Central memory CD8-positive, alpha-beta T cell (primary cell): ENCODE data around the gene ATP10B.

Source experiments
- ATAC-seq: fragments of 150-1000 bp; cut with Tn5 transposase; replicated peaks from 2 replicates; pipeline ENCODE4 v1.10.0; 2022; ENCODE audit warnings: mild to moderate bottlenecking, moderate FRiP score, moderate number of reproducible peaks; ENCODE audit not compliant: poor library complexity, severe bottlenecking; ENCODE audit errors: extremely low read depth
- DNase-seq, 2 donors: peaks; one replicate each; pipeline ENCODE4 v3.0.0; 2021; ENCODE audit warnings: low spot score in 2 of 2
- H3K27ac Mint-ChIP-seq: one replicate; pipeline ENCODE4 v1.8.0; 2022; ENCODE audit warnings: low read depth, mild to moderate bottlenecking, moderate library complexity, mixed read lengths
- H3K27me3 Mint-ChIP-seq: one replicate; pipeline ENCODE4 v1.8.0; 2022; ENCODE audit warnings: mixed read lengths
- H3K36me3 Mint-ChIP-seq: one replicate; pipeline ENCODE4 v1.8.0; 2022; ENCODE audit warnings: mild to moderate bottlenecking, moderate library complexity, mixed read lengths; ENCODE audit not compliant: insufficient read depth
- H3K4me1 Mint-ChIP-seq: one replicate; pipeline ENCODE4 v1.8.0; 2022; ENCODE audit warnings: mixed read lengths
- H3K4me3 Mint-ChIP-seq: one replicate; pipeline ENCODE4 v1.8.0; 2022; ENCODE audit warnings: mild to moderate bottlenecking, moderate library complexity, mixed read lengths
- H3K9me3 Mint-ChIP-seq: one replicate; pipeline ENCODE4 v1.8.0; 2022; ENCODE audit warnings: mixed read lengths

ATP10B gene

DNA sequence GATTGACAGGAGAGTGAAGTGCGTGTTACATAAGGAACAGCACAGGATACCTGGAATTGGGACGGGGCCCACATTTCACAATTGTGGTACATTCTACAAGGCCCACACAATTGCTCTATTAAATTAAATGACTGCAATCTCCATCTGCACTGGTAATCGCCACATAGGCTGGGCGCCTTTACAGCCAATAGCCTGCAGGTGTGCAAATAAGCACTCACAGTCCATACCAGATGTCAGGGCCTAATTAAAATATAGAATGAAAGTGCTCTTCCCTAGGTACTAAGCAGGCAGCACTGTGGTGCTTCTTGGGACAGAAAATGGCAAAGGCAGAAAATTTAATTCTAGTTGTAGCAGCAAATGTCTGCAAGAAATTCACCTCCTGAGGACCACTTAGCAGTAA lies 82.7 kb downstream of the ATP10B start:
- Mint-ChIP-seq H3K4me3 (no peak overlapping the region), H3K27me3 (peaks cover 6% of the 10 kb centered on the region), H3K9me3 (no peaks in the 10 kb centered on the region), H3K4me1 (no peaks in the 10 kb centered on the region), H3K36me3 (no peaks in the 10 kb centered on the region), H3K27ac (no peak overlapping the region)
- no peak for ATAC-seq
- DNase-seq: no peak

DNA sequence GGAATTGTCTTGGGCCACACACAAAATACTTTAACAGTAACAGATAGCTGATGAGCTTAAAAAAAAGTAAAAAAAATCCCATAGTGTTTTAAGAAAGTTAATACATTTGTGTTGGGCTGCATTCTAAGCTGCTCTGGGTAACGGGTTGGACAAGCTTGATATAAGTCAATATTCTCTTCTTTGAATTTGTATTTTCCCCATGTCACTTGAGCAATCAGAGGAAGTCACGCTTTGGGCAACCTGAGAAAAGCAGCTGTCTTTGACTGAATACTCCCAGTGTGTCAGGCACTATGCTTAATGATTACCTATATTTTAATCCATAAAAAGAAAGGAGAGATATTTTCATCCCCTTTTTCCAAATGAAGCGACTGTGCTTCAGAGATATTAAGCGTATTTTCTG lies 84.9 kb downstream of the ATP10B start:
- Mint-ChIP-seq H3K4me1 (no peaks in the 10 kb centered on the region), H3K9me3 (no peaks in the 10 kb centered on the region), H3K27ac (no peak overlapping the region), H3K27me3 (peaks cover 29% of the 10 kb centered on the region), H3K4me3 (no peak overlapping the region), H3K36me3 (no peaks in the 10 kb centered on the region)
- DNase-seq: no peak
- no peak for ATAC-seq

DNA sequence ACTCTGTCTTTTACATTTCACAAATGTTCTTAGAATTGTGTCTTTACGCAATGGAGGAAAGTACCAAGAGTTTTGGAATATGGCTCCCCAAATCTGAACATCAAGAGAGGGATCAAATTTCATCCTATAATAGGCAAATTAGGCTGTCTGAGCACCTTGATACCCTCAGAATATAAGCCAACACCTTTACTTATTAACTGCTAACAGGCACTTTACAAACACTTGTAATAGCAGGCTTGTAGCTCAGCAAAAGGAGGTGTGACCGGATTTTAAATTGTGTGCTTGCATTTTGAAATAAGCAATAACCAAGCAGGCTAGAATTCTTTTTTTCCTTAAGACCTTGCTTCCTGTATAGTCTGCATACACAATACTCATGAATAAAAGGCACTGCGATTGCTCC lies 92.0 kb downstream of the ATP10B start:
- Mint-ChIP-seq H3K4me3 (no peak overlapping the region), H3K9me3 (no peaks in the 10 kb centered on the region), H3K27ac (no peak overlapping the region), H3K27me3 (peaks cover 71% of the 10 kb centered on the region), H3K4me1 (no peaks in the 10 kb centered on the region), H3K36me3 (peaks cover 1% of the 10 kb centered on the region)
- ATAC-seq: no peak
- no peak for DNase-seq

DNA sequence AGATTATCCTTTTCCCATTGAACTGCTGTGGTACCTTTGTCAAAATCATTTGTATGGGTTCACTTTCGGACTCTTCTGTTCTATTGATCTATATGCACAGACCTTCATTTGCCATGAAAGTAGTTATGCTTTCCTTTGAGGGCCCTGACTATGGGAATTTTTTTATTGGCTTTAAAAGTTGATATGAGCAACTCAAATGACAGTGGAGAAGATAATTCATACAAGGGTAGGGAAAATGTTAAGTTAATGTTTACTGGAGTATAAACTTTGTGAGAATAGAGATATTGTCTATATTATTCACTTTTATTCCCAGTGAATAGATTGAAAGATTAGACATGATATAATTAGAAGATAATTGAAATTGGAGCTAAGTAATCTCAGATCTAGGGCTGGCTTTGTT lies 94.8 kb downstream of the ATP10B start:
- DNase-seq (no peak), ATAC-seq (no peak)
- no peak overlapping the region for H3K4me3 Mint-ChIP-seq
- H3K27ac Mint-ChIP-seq: no peak overlapping the region
- peaks cover 1% of the 10 kb centered on the region for H3K36me3 Mint-ChIP-seq
- peaks cover 44% of the 10 kb centered on the region for H3K27me3 Mint-ChIP-seq
- no peaks in the 10 kb centered on the region for H3K4me1 Mint-ChIP-seq
- no peaks in the 10 kb centered on the region for H3K9me3 Mint-ChIP-seq

DNA sequence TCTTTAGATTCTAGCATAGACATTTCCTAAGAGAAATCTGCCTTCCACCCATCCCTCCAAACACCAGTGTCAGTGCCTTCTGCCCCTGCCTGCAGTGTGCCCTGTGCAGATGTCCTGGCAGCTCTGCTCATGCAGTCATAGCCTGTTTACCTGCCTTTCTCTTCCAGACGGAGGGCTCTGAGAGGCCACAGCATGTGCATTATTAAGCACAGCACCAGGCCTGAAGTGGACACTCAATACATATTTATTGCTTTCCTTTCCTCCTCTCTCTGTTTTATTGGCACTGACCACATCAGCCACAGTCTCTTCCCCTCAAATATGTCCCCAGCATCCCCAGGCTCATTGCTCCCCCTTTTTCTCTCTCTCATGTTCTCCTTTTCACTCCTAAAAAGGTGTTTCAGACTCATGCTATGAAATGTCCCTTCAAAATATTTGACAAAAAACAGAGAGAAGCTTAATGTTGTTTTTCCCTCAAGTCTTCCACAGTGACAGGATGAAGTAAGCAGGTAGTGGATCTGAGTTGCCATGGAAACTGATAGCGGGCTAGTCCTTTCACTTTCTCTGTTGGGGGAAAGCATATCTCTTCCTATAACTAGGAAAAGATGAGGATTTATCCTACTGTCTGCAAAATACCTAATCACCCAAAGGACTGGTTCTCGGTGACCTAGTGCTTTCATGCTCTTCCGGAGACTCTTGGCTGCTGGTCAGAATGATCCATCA lies 100.9 kb downstream of the ATP10B start:
- Mint-ChIP-seq H3K27me3 (peaks cover 21% of the 10 kb centered on the region), H3K4me1 (no peaks in the 10 kb centered on the region), H3K36me3 (no peaks in the 10 kb centered on the region), H3K9me3 (no peaks in the 10 kb centered on the region), H3K4me3 (no peak overlapping the region), H3K27ac (no peak overlapping the region)
- ATAC-seq (no peak), DNase-seq (no peak)

DNA sequence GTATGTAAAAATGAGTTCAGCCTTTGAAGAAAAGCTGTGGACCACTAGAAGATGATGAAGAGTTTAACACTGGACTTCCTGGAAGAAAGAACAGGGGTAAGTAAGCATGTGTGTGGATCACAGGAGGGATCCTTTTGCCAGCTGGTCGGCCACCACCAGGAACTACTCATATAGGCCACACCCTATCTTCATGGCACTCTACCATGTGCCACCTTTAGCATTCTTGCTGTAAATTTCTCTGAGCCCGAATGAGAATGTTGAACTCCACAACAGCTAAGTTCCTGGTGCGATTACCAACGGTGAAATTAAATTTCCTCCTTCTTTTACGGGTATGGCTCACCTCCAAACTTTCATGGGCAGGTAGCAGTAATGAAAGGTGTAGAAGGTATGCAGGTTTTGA lies 102.3 kb downstream of the ATP10B start:
- no peaks in the 10 kb centered on the region for H3K9me3 Mint-ChIP-seq
- ATAC-seq: no peak
- no peaks in the 10 kb centered on the region for H3K4me1 Mint-ChIP-seq
- no peak for DNase-seq
- no peaks in the 10 kb centered on the region for H3K36me3 Mint-ChIP-seq
- peaks cover 21% of the 10 kb centered on the region for H3K27me3 Mint-ChIP-seq
- H3K27ac Mint-ChIP-seq: no peak overlapping the region
- no peak overlapping the region for H3K4me3 Mint-ChIP-seq

DNA sequence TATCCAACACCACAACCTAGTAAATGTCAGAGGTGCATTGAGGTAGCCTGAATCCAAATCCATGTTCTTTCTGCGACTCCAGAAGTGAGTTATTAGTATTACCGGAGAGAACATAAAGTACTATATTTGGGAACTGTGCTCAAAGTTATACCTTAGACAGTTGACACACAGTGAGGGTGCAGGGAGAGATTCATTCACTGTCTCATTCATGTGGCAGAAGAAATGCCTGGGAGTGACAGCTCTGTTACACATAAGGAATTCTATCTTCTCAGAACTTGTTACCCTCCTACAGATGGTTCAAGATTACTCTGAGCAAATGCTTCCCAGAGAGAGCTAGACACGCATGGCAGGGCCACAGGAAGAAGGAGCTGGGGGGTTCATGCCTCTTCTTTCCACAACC lies 103.0 kb downstream of the ATP10B start:
- ATAC-seq (no peak), DNase-seq (no peak)
- Mint-ChIP-seq H3K4me3 (no peak overlapping the region), H3K36me3 (no peaks in the 10 kb centered on the region), H3K4me1 (no peaks in the 10 kb centered on the region), H3K27ac (no peak overlapping the region), H3K27me3 (peaks cover 21% of the 10 kb centered on the region), H3K9me3 (no peaks in the 10 kb centered on the region)

DNA sequence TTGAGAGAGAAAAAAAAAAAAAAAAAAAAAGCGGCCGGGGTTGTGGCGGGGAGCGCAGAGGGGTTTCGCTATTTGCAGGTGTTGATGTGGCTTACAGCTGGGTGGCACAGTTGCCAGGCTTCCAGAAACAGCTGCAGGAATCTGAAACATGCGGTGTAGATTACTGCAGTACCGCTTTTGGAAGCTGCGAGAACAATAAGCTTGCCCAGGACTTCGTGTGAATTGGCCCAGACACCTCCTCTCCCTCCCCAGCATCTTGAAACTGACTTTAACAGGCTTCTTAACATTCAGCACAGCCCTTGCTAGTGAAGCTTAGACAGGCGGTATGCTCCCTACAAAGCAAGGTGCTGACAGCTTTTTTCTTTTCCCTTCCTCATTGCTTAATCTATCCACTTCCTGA lies 104.0 kb downstream of the ATP10B start:
- no peak for DNase-seq
- H3K27ac Mint-ChIP-seq: no peak overlapping the region
- no peak overlapping the region for H3K4me3 Mint-ChIP-seq
- ATAC-seq: no peak
- no peaks in the 10 kb centered on the region for H3K4me1 Mint-ChIP-seq
- H3K36me3 Mint-ChIP-seq: no peaks in the 10 kb centered on the region
- no peaks in the 10 kb centered on the region for H3K9me3 Mint-ChIP-seq
- peaks cover 21% of the 10 kb centered on the region for H3K27me3 Mint-ChIP-seq

DNA sequence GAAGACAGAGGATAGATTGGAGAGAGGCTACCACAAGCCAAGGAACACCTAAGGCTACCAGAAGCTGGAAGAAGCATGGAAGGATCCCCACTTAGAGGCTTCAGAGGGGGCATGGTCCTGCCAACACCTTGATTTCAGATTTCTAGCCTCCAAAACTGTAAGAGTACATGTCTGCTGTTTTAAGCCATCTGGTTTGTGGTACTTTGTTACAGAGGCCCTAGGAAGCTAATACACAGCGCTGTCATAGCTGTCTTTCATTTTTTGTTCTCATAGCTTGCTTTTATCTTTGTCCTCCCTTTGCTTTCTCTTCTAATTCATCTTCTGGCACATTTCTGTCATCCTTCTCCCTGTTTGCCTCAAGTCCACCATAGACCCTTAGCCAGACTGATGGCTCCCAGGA lies 104.5 kb downstream of the ATP10B start:
- no peak overlapping the region for H3K27ac Mint-ChIP-seq
- H3K9me3 Mint-ChIP-seq: no peaks in the 10 kb centered on the region
- no peak for ATAC-seq
- peaks cover 21% of the 10 kb centered on the region for H3K27me3 Mint-ChIP-seq
- no peaks in the 10 kb centered on the region for H3K36me3 Mint-ChIP-seq
- no peaks in the 10 kb centered on the region for H3K4me1 Mint-ChIP-seq
- DNase-seq: no peak
- H3K4me3 Mint-ChIP-seq: no peak overlapping the region

DNA sequence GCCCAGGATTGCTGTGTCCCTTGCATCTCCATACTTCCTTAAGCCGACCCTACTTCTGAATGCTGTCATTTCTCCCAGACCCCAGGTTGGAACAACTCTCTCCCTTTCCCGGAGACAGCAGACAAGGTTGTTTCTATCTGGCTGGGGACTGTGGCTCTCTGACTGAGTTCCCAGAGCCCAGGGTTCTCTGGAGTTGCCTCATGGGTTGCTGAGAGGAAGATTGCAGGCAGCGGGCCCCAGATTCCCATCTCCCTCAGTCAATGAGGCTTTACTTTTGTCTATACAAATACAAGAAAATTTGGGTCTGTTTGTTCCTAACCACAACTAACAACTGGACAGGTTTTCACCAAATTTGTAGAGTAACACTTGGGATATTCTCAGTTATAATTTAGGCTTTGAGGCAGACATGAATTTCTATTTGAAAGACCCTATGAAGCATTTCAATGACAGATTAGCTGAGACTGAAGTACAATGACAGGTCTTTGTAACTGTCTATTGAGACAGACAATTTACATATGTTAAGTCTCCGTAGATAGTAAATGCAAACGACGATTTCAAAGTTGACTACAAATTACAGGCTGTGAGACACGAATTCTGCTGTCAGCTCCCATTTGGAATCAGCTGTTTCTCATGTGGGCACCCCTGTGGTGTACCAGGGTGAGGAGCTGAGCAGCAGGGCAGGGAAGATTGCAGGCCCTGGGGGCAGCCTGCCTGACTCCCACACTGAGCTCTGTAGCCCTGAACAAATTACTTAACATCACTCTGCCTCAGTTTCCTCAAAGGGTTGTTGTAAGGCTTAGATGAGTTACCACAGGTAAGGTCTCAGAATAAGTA lies 107.5 kb downstream of the ATP10B start:
- ATAC-seq: no peak
- Mint-ChIP-seq H3K27ac (no peak overlapping the region), H3K4me3 (no peak overlapping the region), H3K9me3 (no peaks in the 10 kb centered on the region), H3K36me3 (peaks cover 2% of the 10 kb centered on the region), H3K4me1 (no peaks in the 10 kb centered on the region), H3K27me3 (peaks cover 13% of the 10 kb centered on the region)
- DNase-seq: no peak

DNA sequence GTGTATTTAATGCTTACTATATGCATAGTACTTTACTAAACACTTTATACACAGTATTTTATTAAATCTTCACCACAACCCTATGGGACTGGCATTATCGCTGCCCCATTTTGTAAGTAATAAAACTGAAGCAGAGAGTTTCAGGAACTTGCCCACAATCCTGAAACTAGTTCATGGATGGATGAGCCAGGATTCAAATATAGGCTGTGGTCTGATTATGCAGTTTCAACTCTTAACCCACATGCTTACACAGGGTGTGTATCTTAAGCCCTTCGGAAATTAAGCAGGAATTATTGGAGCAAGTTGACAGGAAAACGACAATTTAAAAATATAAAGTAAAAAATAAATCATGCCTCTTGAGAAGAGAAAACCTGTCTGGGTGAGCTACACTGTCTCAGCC lies 109.0 kb downstream of the ATP10B start:
- Mint-ChIP-seq H3K9me3 (no peaks in the 10 kb centered on the region), H3K4me1 (no peaks in the 10 kb centered on the region), H3K36me3 (peaks cover 2% of the 10 kb centered on the region), H3K4me3 (no peak overlapping the region), H3K27me3 (peaks cover 9% of the 10 kb centered on the region), H3K27ac (no peak overlapping the region)
- ATAC-seq (no peak), DNase-seq (no peak)

DNA sequence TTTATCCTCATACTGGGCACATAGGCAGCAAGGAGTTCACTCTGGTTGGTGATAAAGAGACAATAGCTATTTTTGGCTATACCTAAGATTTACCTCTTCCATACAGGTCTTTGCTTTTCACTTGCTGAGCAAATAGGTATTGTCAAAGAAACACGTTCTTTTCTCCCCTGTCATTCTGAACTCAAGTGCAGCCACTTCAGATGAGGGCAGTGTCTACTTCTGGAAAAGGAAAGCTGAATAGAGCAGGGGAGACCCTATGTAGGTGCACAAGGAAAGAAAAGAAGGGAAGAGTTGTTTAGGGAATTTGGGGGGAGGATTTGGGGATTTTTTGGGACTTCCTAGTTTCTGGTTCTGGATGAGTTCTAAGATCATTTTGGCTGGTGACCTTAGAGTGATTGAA lies 109.6 kb downstream of the ATP10B start:
- no peaks in the 10 kb centered on the region for H3K4me1 Mint-ChIP-seq
- ATAC-seq (no peak), DNase-seq (no peak)
- no peaks in the 10 kb centered on the region for H3K9me3 Mint-ChIP-seq
- no peak overlapping the region for H3K4me3 Mint-ChIP-seq
- H3K27ac Mint-ChIP-seq: no peak overlapping the region
- peaks cover 2% of the 10 kb centered on the region for H3K36me3 Mint-ChIP-seq
- H3K27me3 Mint-ChIP-seq: peaks cover 4% of the 10 kb centered on the region

DNA sequence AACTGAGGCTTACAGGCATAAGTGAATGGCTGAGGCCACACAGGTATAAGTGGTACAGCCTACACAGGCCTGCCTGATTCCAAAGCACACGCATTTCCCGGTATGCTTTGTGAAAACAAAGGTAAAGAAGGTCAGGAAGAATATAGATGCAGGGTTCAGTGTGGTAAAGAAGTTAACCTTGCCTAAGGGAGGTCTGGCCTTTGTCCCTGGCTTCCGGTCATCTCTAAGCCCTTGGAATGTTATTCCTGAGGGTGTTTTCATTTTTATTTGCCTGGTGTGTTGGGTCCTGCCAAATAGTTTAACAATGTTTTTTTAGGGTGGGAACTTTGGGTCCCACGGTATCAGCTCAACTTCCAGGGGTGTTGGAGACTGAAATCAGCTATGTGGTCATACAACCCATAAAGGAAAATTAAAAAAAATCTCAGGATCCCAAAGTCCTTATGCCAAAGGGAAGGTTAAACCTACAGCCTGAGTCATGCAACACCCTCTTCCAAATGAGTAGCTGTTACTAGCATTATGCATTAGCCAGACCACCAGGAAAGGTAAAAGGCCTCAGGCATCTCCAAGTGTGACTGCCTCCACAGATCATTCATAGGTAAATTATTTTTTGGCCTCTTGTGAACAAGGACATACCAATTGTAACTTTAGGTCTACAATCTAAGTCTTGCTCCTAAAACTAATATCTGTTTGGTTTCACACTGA lies 124.6 kb downstream of the ATP10B start:
- ATAC-seq (no peak), DNase-seq (no peak)
- Mint-ChIP-seq H3K36me3 (peaks cover 2% of the 10 kb centered on the region), H3K27me3 (peaks cover 25% of the 10 kb centered on the region), H3K27ac (no peak overlapping the region), H3K9me3 (no peaks in the 10 kb centered on the region), H3K4me3 (no peak overlapping the region), H3K4me1 (no peaks in the 10 kb centered on the region)
